Kidney glomerular epithelial cell (primary cell): ENCODE measurements around the gene DDT.
"Not testable (repeated sequence)": the region's sequence is repeated elsewhere in the genome, so short reads cannot be mapped to it uniquely, and the experiment has no call there.

Experiments
- DNase-seq: peaks from one replicate; lab custom pipeline; 2025; lab: John Stamatoyannopoulos, UW

DDT gene

GRCh38 chr22:23989583-23990244 lies 15.5 kb upstream of the DDT start:
- not testable (repeated sequence) for DNase-seq

DNA sequence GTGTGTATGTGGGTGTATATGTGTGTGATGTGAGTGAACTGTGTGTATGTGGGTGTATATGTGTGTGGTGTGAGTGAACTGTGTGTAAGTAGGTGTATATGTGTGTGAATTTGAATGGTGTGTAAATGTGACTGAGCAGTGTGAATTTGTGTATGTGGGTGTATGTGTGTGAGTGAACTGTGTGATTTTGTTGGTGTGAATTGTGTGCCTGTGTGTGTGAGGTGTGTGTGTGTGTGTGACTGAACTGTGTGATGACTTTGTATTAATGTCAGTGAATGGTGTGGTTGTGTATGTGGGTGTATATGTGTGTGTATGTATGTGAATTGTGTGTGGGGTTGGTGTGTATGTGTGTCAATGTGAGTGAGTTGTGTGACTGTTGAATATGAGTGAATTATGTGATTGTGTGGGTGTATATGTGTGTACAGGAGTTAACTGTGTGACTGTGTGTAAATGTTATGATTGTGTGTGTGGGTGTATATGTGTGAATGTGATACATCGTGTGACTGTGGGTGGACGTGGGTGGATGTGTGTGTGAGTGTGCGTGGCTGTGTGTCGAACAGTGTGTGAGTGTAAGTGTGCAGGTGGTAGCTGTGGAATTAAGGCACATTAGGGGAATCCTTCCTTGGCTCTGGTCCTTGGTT lies 12.4 kb upstream of the DDT start:
- DNase-seq: not testable (repeated sequence)

DNA sequence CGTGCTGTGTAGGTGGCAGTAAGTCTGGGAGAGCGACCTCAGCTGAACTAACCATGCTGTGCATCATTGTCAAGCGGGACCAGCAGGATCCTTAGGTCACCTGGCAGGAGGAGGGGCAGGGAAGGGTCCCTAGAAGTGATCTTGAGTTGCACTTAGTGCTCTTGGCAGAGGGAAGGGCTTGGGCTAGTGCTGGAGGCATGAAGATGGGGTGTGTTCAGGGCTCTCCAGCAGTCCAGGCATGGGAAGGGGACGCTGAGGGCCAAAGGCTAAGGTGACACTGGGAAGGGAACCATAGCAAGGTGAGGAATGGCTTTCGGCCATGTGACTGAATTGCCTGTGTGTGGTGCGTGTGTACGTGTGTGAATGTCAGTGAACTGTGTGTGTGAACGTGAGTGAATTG lies 11.8 kb upstream of the DDT start:
- not testable (repeated sequence) for DNase-seq

- no peak for DNase-seq
Observed at GRCh38 chr22:23984430-23984829, 10.2 kb upstream of the DDT start.

GRCh38 chr22:23980567-23980966 lies 6.3 kb upstream of the DDT start:
- not testable (repeated sequence) for DNase-seq

DNA sequence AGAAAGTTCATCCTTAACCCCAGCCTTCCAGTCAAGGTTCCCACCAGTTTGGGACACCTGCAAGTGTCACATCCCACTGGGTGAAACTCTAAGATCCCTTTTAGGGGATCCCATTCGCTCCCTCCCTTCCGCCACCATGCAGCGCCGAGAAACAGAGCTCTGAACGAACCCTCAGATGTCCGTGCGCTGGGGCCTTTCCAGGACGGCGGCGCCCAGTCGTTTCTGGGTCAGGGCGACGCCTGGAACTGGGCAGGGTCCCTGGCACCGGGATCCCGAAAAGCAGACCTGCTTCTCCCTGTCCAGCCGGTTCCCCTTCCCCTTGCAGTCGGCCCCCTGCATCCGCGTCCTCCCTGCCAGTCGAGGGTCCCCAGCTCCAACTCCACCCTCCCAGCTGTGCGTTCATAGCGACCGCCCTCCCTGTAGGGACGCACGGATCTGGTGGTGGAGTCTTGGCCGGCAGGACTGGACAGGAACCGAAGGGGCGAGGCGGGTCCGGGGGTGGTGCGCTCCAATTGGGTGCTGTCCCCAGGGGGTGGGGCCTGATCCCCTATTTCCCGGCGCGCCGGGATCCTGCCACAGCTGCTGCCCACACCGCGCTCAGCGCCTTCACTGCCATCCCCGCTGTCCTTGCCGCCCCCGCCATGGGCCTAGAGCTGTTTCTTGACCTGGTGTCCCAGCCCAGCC lies 5.5 kb upstream of the DDT start, which contains the start of gene GSTT2:
TSS of gene GSTT2 (plus strand) at position 578 of the 684 bp plus-strand sequence.
- DNase-seq: not testable (repeated sequence)

- not testable (repeated sequence) for DNase-seq
Observed at GRCh38 chr22:23977304-23977703, 3.1 kb upstream of the DDT start.

GRCh38 chr22:23974836-23975352 lies 653 bp upstream of the DDT start:
- not testable (repeated sequence) for DNase-seq

DNA sequence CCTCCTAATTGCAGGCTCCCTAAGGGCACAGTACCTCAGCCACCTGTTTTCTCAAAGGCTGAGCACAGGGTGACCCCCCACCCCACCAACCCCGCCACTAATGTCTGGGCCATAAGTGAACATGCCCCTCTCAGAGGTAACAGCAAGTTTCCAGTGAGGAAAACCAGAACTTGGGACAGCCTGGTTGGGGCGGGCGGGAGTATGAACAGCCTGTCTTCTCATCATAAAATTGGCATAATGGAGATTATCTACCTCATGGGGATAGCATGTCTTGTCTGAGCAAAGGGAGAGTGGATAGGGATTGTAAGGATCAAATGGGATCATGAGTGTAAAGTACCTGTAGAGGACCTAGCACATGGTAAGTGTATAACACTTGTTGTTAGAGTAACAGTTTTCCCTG lies 2.3 kb downstream of the DDT start:
- not testable (repeated sequence) for DNase-seq

DNA sequence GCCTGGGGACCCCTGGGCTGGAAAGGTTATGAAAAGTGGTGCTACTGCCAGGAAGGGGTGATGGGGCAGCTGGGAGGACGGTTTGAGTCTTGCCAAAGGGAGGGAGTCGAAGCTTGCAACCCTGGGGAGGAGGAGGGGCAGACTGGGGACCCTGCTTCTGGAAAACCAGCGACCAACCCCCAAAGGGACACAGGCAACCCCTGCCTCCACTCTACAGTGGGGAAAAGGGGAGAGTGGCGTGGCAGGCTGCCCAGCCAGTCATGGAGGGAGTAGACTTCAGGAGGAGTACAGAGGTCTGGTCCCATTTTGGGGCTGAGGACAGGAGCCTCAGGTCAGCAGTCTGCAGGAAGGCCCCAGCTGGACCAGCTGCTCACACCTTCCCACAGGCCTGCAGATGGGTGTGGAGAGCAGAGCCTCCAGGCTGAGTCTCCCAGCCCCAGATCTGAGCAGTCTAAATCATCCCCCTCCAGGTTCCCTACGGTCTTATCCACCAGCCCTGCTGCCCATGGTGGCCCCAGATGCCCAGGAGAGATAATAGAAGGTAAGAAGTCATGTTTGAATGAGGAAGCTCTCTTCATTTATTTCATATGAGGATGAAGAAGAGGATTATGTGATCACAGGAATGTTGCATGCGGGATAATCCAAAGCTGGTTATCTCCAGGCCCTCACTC lies 3.3 kb downstream of the DDT start:
- no peak for DNase-seq

- no peak for DNase-seq
Observed at GRCh38 chr22:23970201-23970641, 4.0 kb downstream of the DDT start.

GRCh38 chr22:23969071-23969470 lies 5.2 kb downstream of the DDT start:
- DNase-seq: no peak

- DNase-seq: not testable (repeated sequence)
Observed at GRCh38 chr22:23966568-23966967, 7.7 kb downstream of the DDT start, which contains the start of gene DDTL. TSS of gene DDTL (plus strand) at chr22:23966888. CDS start at chr22:23966915, 27 bp downstream.

- not testable (repeated sequence) for DNase-seq
Observed at GRCh38 chr22:23966094-23966493, 8.1 kb downstream of the DDT start.

DNA sequence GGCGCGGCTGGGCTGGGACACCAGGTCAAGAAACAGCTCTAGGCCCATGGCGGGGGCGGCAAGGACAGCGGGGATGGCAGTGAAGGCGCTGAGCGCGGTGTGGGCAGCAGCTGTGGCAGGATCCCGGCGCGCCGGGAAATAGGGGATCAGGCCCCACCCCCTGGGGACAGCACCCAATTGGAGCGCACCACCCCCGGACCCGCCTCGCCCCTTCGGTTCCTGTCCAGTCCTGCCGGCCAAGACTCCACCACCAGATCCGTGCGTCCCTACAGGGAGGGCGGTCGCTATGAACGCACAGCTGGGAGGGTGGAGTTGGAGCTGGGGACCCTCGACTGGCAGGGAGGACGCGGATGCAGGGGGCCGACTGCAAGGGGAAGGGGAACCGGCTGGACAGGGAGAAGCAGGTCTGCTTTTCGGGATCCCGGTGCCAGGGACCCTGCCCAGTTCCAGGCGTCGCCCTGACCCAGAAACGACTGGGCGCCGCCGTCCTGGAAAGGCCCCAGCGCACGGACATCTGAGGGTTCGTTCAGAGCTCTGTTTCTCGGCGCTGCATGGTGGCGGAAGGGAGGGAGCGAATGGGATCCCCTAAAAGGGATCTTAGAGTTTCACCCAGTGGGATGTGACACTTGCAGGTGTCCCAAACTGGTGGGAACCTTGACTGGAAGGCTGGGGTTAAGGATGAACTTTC lies 13.0 kb downstream of the DDT start, which contains the start of gene GSTT2B:
TSS of gene GSTT2B (minus strand) at position 112 of the 688 bp plus-strand sequence. CDS start at position 48, 64 bp downstream.
- DNase-seq: not testable (repeated sequence)

DNA sequence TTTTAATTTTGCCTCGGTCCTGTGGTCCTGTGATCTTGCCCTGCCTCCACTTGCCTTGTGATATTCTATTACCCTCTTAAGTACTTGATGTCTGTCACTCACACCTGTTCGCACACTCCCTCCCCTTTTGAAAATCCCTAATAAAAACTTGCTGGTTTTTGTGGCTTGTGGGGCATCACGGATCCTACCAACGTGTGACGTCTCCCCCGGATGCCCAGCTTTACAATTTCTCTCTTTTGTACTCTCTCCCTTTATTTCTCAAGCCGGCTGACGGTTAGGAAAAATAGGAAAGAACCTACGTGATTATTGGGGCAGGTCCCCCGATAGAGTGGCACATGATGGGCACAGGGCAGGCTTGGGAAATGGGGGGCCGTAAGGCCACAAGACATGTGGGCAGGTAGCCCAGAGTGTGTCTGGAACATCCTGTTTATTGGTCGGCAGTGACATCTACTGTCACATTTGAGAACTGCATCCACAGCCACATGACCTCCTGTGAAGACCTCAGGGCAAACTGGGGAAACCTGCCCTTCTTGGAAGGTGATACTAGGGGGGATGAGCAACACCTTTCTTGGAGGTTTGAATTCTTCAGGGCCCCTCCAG lies 17.8 kb downstream of the DDT start:
- peak; percentile 38 for DNase-seq

DNA sequence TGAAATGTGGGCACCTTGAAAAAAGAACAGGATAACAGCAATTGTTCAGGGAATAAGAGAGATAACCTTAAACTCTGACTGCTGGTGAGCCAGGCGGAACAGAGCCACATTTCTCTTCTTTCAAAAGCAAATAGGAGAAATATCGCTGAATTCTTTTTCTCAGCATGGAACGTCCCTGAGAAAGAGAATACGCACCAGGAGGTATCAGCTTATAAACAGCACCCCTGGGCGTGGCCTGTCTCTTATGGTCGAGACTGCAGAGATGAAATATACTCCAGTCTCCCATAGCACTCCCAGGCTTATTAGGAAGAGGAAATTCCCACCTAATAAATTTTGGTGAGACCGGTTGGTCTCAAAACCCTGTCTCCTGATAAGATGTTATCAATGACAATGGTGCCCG lies 18.4 kb downstream of the DDT start:
- DNase-seq: not testable (repeated sequence)

DNA sequence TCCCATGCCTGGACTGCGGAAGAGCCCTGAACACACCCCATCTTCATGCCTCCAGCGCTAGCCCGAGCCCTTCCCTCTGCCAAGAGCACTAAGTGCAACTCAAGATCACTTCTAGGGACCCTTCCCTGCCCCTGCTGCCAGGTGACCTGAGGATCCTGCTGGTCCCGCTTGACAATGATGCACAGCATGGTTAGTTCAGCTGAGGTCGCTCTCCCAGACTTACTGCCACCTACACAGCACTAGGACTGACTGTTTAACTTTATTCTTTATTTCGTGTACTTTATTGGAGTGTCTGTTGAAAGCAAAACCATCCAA lies 19.3 kb downstream of the DDT start:
- DNase-seq: not testable (repeated sequence)

DNA sequence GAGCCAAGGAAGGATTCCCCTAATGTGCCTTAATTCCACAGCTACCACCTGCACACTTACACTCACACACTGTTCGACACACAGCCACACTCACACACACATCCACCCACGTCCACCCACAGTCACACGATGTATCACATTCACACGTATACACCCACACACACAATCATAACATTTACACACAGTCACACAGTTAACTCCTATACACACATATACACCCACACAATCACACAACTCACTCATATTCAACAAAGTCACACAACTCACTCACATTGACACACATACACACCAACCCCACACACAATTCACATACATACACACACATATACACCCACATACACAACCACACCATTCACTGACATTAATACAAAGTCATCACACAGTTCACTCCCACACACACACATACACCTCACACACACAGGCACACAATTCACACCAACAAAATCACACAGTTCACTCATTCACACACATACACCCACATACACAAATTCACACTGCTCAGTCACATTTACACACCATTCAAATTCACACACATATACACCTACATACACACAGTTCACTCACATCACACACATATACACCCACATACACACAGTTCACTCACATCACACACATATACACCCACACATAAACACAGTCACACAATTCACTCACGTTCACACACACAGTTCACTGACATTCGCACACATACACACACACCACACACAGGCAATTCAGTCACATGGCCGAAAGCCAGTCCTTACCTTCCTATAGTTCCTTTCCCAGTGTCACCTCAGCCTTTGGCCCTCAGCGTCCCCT lies 19.8 kb downstream of the DDT start:
- DNase-seq: not testable (repeated sequence)

- not testable (repeated sequence) for DNase-seq
Observed at GRCh38 chr22:23953485-23953884, 20.8 kb downstream of the DDT start.
